ENCODE results near the gene CDC26. TPM values are rescaled to one million over a fixed set of nuclear protein-coding genes. Genes with fewer than 3 reads are reported as not detected.

CDC26 gene
- 4.2 and 4.8 TPM in 2 replicates for total RNA-seq (2013; cell fraction: nucleolus; rRNA removed)
- total RNA-seq (2014; rRNA removed) (32.1 and 33.7 TPM in 2 replicates), total RNA-seq (2014; rRNA removed; fragmentation: Illumina TruSeq; extraction: Trizol) (55.1 and 56.9 TPM in 2 replicates), total RNA-seq (2021) (28.2 and 28.9 TPM in 2 replicates), polyA plus RNA-seq (2011; rRNA removed) (46.2 and 60.9 TPM in 2 replicates), polyA plus RNA-seq (2014; fragmentation: Illumina TruSeq; extraction: Trizol) (66.1 and 81.1 TPM in 2 replicates), polyA plus RNA-seq (2014; fragmentation: Nextera tagmentation; extraction: Ambion mirVana) (100 to 1,000 TPM; 140 to 156 TPM), polyA plus RNA-seq (2014; rRNA removed) (33.2 and 44.8 TPM in 2 replicates), polyA plus RNA-seq (2016; fragmentation: Nextera tagmentation; extraction: Ambion mirVana) (100 to 1,000 TPM in 1 of 2 experiments, 10 to 100 TPM in 1; 97.4 to 102 TPM), polyA minus RNA-seq (2011; rRNA and poly(A)+ RNA removed) (8.3 and 8.5 TPM in 2 replicates), Bru-seq, nascent RNA (percentile 78 among the genes with signal in this experiment), BruChase-seq, experiment 1, labeled RNA remaining after a 6-hour chase (percentile 74 among the genes with signal in this experiment), BruChase-seq, experiment 2, labeled RNA remaining after a 2-hour chase (percentile 72 among the genes with signal in this experiment)
- 60.0 TPM for polyA plus RNA-seq (2011; ENCODE audit: low read depth)
- 15.8 and 23.8 TPM in 2 replicates for polyA plus RNA-seq (2011; cell fraction: cytosol; rRNA removed)
- 14.3 and 18.4 TPM in 2 replicates for polyA plus RNA-seq (2011; cell fraction: nucleus; rRNA removed)
- 42.9 and 50.7 TPM in 2 replicates for polyA plus RNA-seq (2012)
- 2.1 and 6.3 TPM in 2 replicates for polyA minus RNA-seq (2011; cell fraction: cytosol; rRNA and poly(A)+ RNA removed)
- 2.8 and 3.4 TPM in 2 replicates for polyA minus RNA-seq (2011; cell fraction: nucleus; rRNA and poly(A)+ RNA removed)
- long read RNA-seq, experiment 1, transcript CDC26-201 (4 exons, 872 nt): major isoform, 27 of 40 reads
- long read RNA-seq, experiment 1, partial matches to known transcripts: 6 of 40 reads
- long read RNA-seq, experiment 1, other reads (novel, unspliced or antisense): 7 of 40 reads
- long read RNA-seq, experiment 2, transcript CDC26-201 (4 exons, 872 nt): major isoform, 120 of 152 reads
- long read RNA-seq, experiment 2, partial matches to known transcripts: 4 of 152 reads
- long read RNA-seq, experiment 2, other reads (novel, unspliced or antisense): 28 of 152 reads

- DNase-seq (ENCODE audit: low read depth, low spot score) (peak; percentile 87), FAIRE-seq (peak; percentile 98), ATAC-seq (peak; percentile 94)
- Histone ChIP-seq H3K4me2 (ENCODE audit: control insufficient read depth, insufficient read depth) (peak within 1 kb of the TSS; percentile 94), H3K4me1 (ENCODE audit: control insufficient read depth, insufficient read depth, low read length) (peaks cover 8% of the 10 kb centered on the region; the same call in 1 of the 2 replicates), H3K36me3 (ENCODE audit: control insufficient read depth in 2 of 2, insufficient read depth in 2 of 2, low read length in 1 of 2) (peaks cover 6 to 11% of the 10 kb centered on the region in 2 experiments; a peak in 3 of 4 replicates), H3K9ac (ENCODE audit: control insufficient read depth, insufficient read depth, low read length) (peak within 1 kb of the TSS; percentile 94), H3K9me3 (replicated peaks; ENCODE audit: control insufficient read depth, insufficient read depth, low read length) (no peaks in the 10 kb centered on the region), H3K27me3 (replicated peaks in 1 of 2; ENCODE audit: control insufficient read depth in 2 of 2, insufficient read depth in 2 of 2, low read length in 1 of 2) (no peaks in the 10 kb centered on the region), H4K20me1 (ENCODE audit: control insufficient read depth, insufficient read depth) (no peaks in the 10 kb centered on the region), H3K4me3 (peak within 1 kb of the TSS; percentile 75), H2AFZ (ENCODE audit: control insufficient read depth, low read depth, low read length) (peak within 1 kb of the TSS; percentile 96), H3K79me2 (ENCODE audit: control insufficient read depth, insufficient read depth, low read length) (peaks cover 40% of the 10 kb centered on the region), H3K27ac (ENCODE audit: control insufficient read depth, insufficient read depth) (peak within 1 kb of the TSS; percentile 89)
- intact Hi-C loops (cut with micrococcal nuclease; ENCODE audit: unreplicated experiment) (loop anchor here (1.0 to 10.0 kb wide), 5 partner anchors 55 to 1109 kb away; partner anchors contain the start of genes AKNA and WDR31), in situ Hi-C loops (cut with MboI) (no loop called here)
- ChIA-PET POLR2A (interaction anchor here (0.6 to 3.0 kb wide), 15 partner anchors 13 to 1334 kb away, joined by 3 to 32 read pairs (median 3); partner anchors contain the start of genes C9orf43, FKBP15, POLE3 and SLC31A1), SMC1A (ENCODE audit: uncharacterized antibody, unreplicated experiment) (interaction anchor here (0.6 to 5.0 kb wide), 28 partner anchors 10 to 383 kb away, joined by 3 to 68 read pairs (median 4); partner anchors contain the start of genes ALAD, C9orf43, FKBP15 and POLE3), CTCF (interaction anchor here (0.5 to 8.5 kb wide), 36 partner anchors 8 to 1741 kb away, joined by 3 to 117 read pairs (median 5); partner anchors contain the start of genes ALAD, C9orf43, FKBP15 and POLE3), RAD21 (ENCODE audit: unreplicated experiment) (interaction anchor here (0.6 to 5.6 kb wide), 26 partner anchors 9 to 381 kb away, joined by 3 to 63 read pairs (median 4); partner anchors contain the start of genes ALAD, C9orf43, FKBP15 and HDHD3)
- WGBS (ENCODE audit: insufficient coverage, insufficient replicate concordance, low lambda C conversion rate, missing lambda C conversion rate): under 1% methylated on average over 63 of the region's 63 CpGs
- TSS peak; percentile 78 for BruUV-seq (replicated peaks)
- TF ChIP-seq ZNF217 (IDR thresholded peaks at IDR 0.05) (no peak), RAD51 (IDR thresholded peaks at IDR 0.05) (no peak), TAF1 (IDR thresholded peaks at IDR 0.05; ENCODE audit: borderline replicate concordance, low read depth, low read length) (peak; percentile 89), RELB (IDR thresholded peaks at IDR 0.05; ENCODE audit: low read depth) (peak; percentile 75), SMC3 (IDR thresholded peaks at IDR 0.05; ENCODE audit: borderline replicate concordance, low read length) (no peak), CEBPZ (IDR thresholded peaks at IDR 0.05; ENCODE audit: low read depth, low read length) (no peak), POLR2A (IDR thresholded peaks at IDR 0.05; ENCODE audit: low read depth, low read length) (peak; percentile 100), POLR2AphosphoS2 (IDR thresholded peaks at IDR 0.05; ENCODE audit: low read depth, low read length) (peak; percentile 83), IRF5 (IDR thresholded peaks at IDR 0.05; ENCODE audit: borderline replicate concordance) (peak; percentile 37; the same call in 1 of the 2 replicates), CBFB (IDR thresholded peaks at IDR 0.05; ENCODE audit: low read depth) (peak; percentile 82; the same call in 1 of the 2 replicates)
These were observed at the start of gene CDC26, which contains the start of gene PRPF4 for GRCh38 chr9:113275157-113276131. CDC26 (minus strand) TSS chr9:113275572; CDS start chr9:113272507, 3,065 bp downstream. PRPF4 (plus strand) TSS chr9:113275658; CDS start chr9:113275744, 86 bp downstream.

Data from GM12878 (cell line).